H1 (cell line): ENCODE measurements around the gene TFAP2C. TPM values are rescaled to one million over a fixed set of nuclear protein-coding genes. Genes with fewer than 3 reads are reported as not detected.

Source experiments
- ASH2L ChIP-seq: fragments of 200-600, 300-600 bp; sonication (generic); IDR thresholded peaks from one replicate; pipeline ENCODE4 v1.7.1; 2017; ENCODE audit warnings: low read length
- BRCA1 ChIP-seq: IDR thresholded peaks from 2 replicates; pipeline ENCODE4 v1.6.1; 2012; ENCODE audit warnings: low read depth, low read length, improper control_type of control experiment
- CHD1 ChIP-seq: IDR thresholded peaks from 2 replicates; pipeline ENCODE4 v1.6.1; 2012; ENCODE audit warnings: low read depth, low read length, improper control_type of control experiment
- CTBP2 ChIP-seq: IDR thresholded peaks from 2 replicates; pipeline ENCODE4 v1.7.0; 2011; ENCODE audit warnings: borderline replicate concordance, mild to moderate bottlenecking, moderate library complexity, mixed read lengths, low read length; ENCODE audit not compliant: insufficient read depth, insufficient read length
- EGR1 ChIP-seq: IDR thresholded peaks from 2 replicates; pipeline ENCODE4 v1.6.1; 2011; ENCODE audit warnings: low read depth, low read length, borderline replicate concordance
- EP300 ChIP-seq, 2 experiments: IDR thresholded peaks; 1 replicate in 1 of 2; 2 replicates in 1 of 2; pipeline ENCODE4 v1.6.1; 2011 to 2012; ENCODE audit warnings: low read depth in 2 of 2, low read length in 2 of 2, mild to moderate bottlenecking in 2 of 2, borderline replicate concordance in 1 of 2, inconsistent platforms in 1 of 2, moderate library complexity in 1 of 2
- EZH2 ChIP-seq: fragments of 200-600 bp; sonication (generic); IDR thresholded peaks from 2 replicates; pipeline ENCODE4 v1.7.1; 2012; ENCODE audit warnings: low read depth, mild to moderate bottlenecking, moderate library complexity, low read length, inconsistent platforms; ENCODE audit not compliant: severe bottlenecking
- FOSL1 ChIP-seq: IDR thresholded peaks from 2 replicates; pipeline ENCODE4 v1.6.1; 2011; ENCODE audit warnings: mild to moderate bottlenecking, low read depth, low read length, moderate library complexity; ENCODE audit not compliant: insufficient read depth
- GABPA ChIP-seq: IDR thresholded peaks from 2 replicates; pipeline ENCODE4 v1.6.1; 2011; ENCODE audit warnings: mild to moderate bottlenecking, low read length, moderate library complexity, borderline replicate concordance; ENCODE audit not compliant: insufficient read depth
- GTF2F1 ChIP-seq: IDR thresholded peaks from 2 replicates; pipeline ENCODE4 v1.6.1; 2012; ENCODE audit warnings: low read depth, low read length, improper control_type of control experiment, borderline replicate concordance
- HDAC6 ChIP-seq: IDR thresholded peaks from one replicate; pipeline ENCODE4 v1.7.1; 2012; ENCODE audit warnings: low read depth, mild to moderate bottlenecking, inconsistent platforms, low read length, moderate library complexity
- JUN ChIP-seq: IDR thresholded peaks from 2 replicates; pipeline ENCODE4 v1.6.1; 2011; ENCODE audit warnings: low read depth, mild to moderate bottlenecking, improper control_type of control experiment, low read length
- KDM5A ChIP-seq: fragments of 200-600 bp; IDR thresholded peaks from 2 replicates; pipeline ENCODE4 v1.7.1; 2012; ENCODE audit warnings: mild to moderate bottlenecking, low read length, inconsistent platforms, mixed read lengths
- NRF1 ChIP-seq: IDR thresholded peaks from 2 replicates; pipeline ENCODE4 v1.6.1; 2011; ENCODE audit warnings: mild to moderate bottlenecking, low read depth, low read length, improper control_type of control experiment
- POLR2A ChIP-seq, 2 experiments: IDR thresholded peaks; 1 replicate in 1 of 2; 2 replicates in 1 of 2; pipeline ENCODE4 v1.6.1; 2011; ENCODE audit warnings: low read depth in 2 of 2, low read length in 2 of 2, mild to moderate bottlenecking in 2 of 2; ENCODE audit errors: control extremely low read depth in 1 of 2
- RAD21 ChIP-seq, 2 experiments: IDR thresholded peaks in 1 of 2; conservative IDR thresholded peaks in 1 of 2; 2 replicates each; pipeline ENCODE4 v1.6.1; 2011; ENCODE audit warnings: low read depth in 2 of 2, low read length in 2 of 2, improper control_type of control experiment in 1 of 2, inconsistent platforms in 1 of 2, mild to moderate bottlenecking in 1 of 2, moderate library complexity in 1 of 2
- RBBP5 ChIP-seq: IDR thresholded peaks from 2 replicates; pipeline ENCODE4 v1.7.1; 2012; ENCODE audit warnings: low read depth, mild to moderate bottlenecking, inconsistent platforms, low read length, moderate library complexity, borderline replicate concordance
- RFX5 ChIP-seq: IDR thresholded peaks from 2 replicates; pipeline ENCODE4 v1.6.1; 2011; ENCODE audit warnings: low read depth, low read length, improper control_type of control experiment, borderline replicate concordance
- SAP30 ChIP-seq: fragments of 300-600 bp; sonication (generic); IDR thresholded peaks from 2 replicates; pipeline ENCODE4 v1.7.1; 2012; ENCODE audit warnings: low read length, moderate library complexity, mild to moderate bottlenecking, inconsistent platforms; ENCODE audit not compliant: insufficient read depth, insufficient replicate concordance
- SIN3A ChIP-seq, 2 experiments: IDR thresholded peaks in 1 of 2; conservative IDR thresholded peaks in 1 of 2; 2 replicates each; pipeline ENCODE4 v1.6.1; 2011 to 2012; ENCODE audit warnings: low read length in 2 of 2, improper control_type of control experiment in 1 of 2, low read depth in 1 of 2, mild to moderate bottlenecking in 1 of 2
- SUZ12 ChIP-seq: fragments of 200-600 bp; sonication (generic); IDR thresholded peaks from 2 replicates; pipeline ENCODE4 v1.6.1; 2012; ENCODE audit warnings: mild to moderate bottlenecking, inconsistent platforms, low read length, moderate library complexity, mixed read lengths
- TAF7 ChIP-seq: optimal IDR thresholded peaks from 2 replicates; pipeline ENCODE3; 2011; ENCODE audit warnings: low read depth, mild to moderate bottlenecking, inconsistent platforms, low read length, moderate library complexity, borderline replicate concordance
- TBP ChIP-seq: IDR thresholded peaks from 2 replicates; pipeline ENCODE4 v1.6.1; 2011; ENCODE audit warnings: low read depth, low read length, improper control_type of control experiment
- YY1 ChIP-seq: IDR thresholded peaks from 2 replicates; pipeline ENCODE4 v1.6.1; 2011; ENCODE audit warnings: low read depth, mild to moderate bottlenecking, low read length
- ZNF274 ChIP-seq: IDR thresholded peaks from 2 replicates; pipeline ENCODE4 v1.7.0; 2012; ENCODE audit warnings: low read length, borderline replicate concordance; ENCODE audit errors: extremely low read depth
- polyA plus RNA-seq, 7 experiments: library from polyadenylated mRNA; depleted of rRNA in 3 of 7; stranded (reverse) in 5 of 7; unstranded in 2 of 7; fragments of >200 nt in 5 of 7; fragments of 200-250 nt in 2 of 7; gene quantifications; 1 replicate in 5 of 7; 2 replicates in 1 of 7; 4 replicates in 1 of 7; pipeline versions ENCODE4 v1.2.1 to v1.2.3, GENCODE V29; 2011 to 2013; ENCODE audit warnings: missing spikeins in 2 of 7, mixed read lengths in 2 of 7
- total RNA-seq: library from RNA; stranded (reverse); fragmentation: NEBNext Ultra II Directional; extraction: Animal tissue kit (Norgen Biotek cat#: 25700); gene quantifications from 2 replicates; pipeline ENCODE4 v1.2.1, GENCODE V29; 2021

Gene TFAP2C
- total and polyA plus RNA-seq, 2 of the 8 experiments (the other 6 are each of a cell fraction or from before 2014, with no cell fraction given), result 1.7 to 5.8 TPM

DNA sequence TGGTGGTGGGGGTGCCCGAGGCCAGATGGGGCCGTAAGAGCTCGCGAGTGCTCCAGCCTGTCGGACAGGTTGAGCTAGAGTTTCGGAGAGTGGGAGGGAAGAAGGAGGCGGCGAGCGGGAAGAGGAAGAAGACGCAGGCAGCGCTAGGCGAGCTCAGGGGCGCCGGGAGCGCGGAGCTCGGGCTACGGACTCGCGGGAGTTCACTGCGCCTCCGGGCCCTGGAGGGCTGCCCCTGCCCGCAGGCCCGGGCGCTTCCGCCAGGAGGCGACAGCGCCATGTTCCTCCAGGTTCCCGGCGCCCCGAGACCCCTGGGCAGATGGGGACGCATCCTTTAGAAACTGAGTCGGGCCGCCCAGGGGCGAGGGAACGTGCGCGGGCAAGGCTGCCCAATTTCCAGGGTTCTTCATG is 984 bp downstream of the TFAP2C start (continued):
- TF ChIP-seq YY1 (peak; percentile 61; the same call in 1 of the 2 replicates), EP300 (IDR thresholded peaks at IDR 0.05; ENCODE audit: borderline replicate concordance in 1 of 2, low read depth in 2 of 2, low read length in 2 of 2) (no peak), CTBP2 (no peak), FOSL1 (no peak), RFX5 (no peak), SUZ12 (no peak), BRCA1 (peak; percentile 38), SIN3A (conservative IDR thresholded peaks at IDR 0.05 in 1 of 2, IDR thresholded peaks at IDR 0.05 in 1 of 2; ENCODE audit: low read depth in 1 of 2, low read length in 2 of 2) (0 out of 4 replicates have a peak, but pooled peaks have one; percentile 32 to 45), NRF1 (no peak), SAP30 (no peak), RAD21 (IDR thresholded peaks at IDR 0.05 in 1 of 2, conservative IDR thresholded peaks at IDR 0.05 in 1 of 2; ENCODE audit: low read depth in 2 of 2, low read length in 2 of 2) (peak; percentile 81 to 90), GABPA (0 out of 2 replicates have a peak, but pooled peaks have one; percentile 15), EGR1 (no peak), TAF7 (no peak), HDAC6 (no peak), POLR2A (IDR thresholded peaks at IDR 0.05; ENCODE audit: control extremely low read depth in 1 of 2, low read depth in 2 of 2, low read length in 2 of 2) (no peak; a peak in 1 of 3 replicates), KDM5A (no peak), CHD1 (no peak), JUN (no peak), EZH2 (no peak), ASH2L (no peak), RBBP5 (peak; percentile 27; the same call in 1 of the 2 replicates), TBP (0 out of 2 replicates have a peak, but pooled peaks have one; percentile 48), ZNF274 (no peak), GTF2F1 (no peak)
